ENCODE results near the gene TIGD3. TPM values are rescaled to one million over a fixed set of nuclear protein-coding genes. Genes with fewer than 3 reads are reported as not detected.

The TIGD3 gene
- total and polyA plus RNA-seq, 9 of the 15 experiments (the other 6 are each of a cell fraction or from before 2014, with no cell fraction given), result 0.06 to 1.3 (median 0.56) TPM

DNA sequence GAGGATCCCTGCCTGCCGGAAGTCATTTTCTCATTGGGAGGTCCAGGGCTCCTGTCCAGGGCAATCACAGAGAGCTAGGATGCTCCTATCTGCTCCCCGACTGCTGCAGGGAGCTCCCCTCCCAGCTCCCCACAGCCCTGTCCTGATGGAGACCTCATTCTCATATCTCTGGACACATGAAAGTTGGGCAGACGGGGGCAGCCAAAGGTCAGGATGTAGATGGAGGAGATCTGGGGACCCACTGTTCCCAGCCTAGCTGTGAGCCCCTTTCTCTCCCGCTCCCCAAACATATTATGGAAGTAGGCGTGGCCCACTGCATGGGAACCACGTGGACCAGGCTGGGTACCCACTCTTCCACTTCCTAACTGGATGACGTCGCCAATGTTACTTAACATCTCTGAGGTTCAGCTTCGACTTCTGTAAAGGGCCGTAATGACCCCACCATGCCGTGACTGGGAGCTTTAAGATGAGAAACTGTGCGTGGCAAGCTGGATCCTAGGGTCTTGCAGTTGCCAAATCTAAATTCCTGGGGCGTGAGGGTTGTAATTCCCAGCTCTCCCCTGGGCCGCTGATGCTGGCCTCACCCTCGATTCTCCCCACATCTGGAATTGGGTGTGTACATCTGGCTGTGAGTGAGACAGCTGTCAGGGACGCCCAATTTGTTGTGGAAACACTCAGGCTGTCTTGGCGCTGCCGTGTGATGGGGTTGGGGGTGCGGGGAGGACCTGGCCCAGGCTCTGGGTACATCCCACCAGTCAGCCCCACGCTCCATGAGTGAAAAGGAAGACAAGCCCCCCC lies 38.1 kb upstream of the TIGD3 start (continued):
- TF ChIP-seq, protein P1, sequence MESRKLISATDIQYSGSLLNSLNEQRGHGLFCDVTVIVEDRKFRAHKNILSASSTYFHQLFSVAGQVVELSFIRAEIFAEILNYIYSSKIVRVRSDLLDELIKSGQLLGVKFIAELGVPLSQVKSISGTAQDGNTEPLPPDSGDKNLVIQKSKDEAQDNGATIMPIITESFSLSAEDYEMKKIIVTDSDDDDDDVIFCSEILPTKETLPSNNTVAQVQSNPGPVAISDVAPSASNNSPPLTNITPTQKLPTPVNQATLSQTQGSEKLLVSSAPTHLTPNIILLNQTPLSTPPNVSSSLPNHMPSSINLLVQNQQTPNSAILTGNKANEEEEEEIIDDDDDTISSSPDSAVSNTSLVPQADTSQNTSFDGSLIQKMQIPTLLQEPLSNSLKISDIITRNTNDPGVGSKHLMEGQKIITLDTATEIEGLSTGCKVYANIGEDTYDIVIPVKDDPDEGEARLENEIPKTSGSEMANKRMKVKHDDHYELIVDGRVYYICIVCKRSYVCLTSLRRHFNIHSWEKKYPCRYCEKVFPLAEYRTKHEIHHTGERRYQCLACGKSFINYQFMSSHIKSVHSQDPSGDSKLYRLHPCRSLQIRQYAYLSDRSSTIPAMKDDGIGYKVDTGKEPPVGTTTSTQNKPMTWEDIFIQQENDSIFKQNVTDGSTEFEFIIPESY (CRISPR knock-in tag; IDR thresholded peaks at IDR 0.05), result 0 out of 2 replicates have a peak, but pooled peaks have one; percentile 11
- no peak for TF ChIP-seq ZNF695 (CRISPR knock-in tag; IDR thresholded peaks at IDR 0.05)
- no peak for TF ChIP-seq MTA2 (IDR thresholded peaks at IDR 0.05; ENCODE audit: low read depth)
- TF ChIP-seq ZNF785 (CRISPR knock-in tag; IDR thresholded peaks at IDR 0.05), result no peak
- TF ChIP-seq, protein P2, sequence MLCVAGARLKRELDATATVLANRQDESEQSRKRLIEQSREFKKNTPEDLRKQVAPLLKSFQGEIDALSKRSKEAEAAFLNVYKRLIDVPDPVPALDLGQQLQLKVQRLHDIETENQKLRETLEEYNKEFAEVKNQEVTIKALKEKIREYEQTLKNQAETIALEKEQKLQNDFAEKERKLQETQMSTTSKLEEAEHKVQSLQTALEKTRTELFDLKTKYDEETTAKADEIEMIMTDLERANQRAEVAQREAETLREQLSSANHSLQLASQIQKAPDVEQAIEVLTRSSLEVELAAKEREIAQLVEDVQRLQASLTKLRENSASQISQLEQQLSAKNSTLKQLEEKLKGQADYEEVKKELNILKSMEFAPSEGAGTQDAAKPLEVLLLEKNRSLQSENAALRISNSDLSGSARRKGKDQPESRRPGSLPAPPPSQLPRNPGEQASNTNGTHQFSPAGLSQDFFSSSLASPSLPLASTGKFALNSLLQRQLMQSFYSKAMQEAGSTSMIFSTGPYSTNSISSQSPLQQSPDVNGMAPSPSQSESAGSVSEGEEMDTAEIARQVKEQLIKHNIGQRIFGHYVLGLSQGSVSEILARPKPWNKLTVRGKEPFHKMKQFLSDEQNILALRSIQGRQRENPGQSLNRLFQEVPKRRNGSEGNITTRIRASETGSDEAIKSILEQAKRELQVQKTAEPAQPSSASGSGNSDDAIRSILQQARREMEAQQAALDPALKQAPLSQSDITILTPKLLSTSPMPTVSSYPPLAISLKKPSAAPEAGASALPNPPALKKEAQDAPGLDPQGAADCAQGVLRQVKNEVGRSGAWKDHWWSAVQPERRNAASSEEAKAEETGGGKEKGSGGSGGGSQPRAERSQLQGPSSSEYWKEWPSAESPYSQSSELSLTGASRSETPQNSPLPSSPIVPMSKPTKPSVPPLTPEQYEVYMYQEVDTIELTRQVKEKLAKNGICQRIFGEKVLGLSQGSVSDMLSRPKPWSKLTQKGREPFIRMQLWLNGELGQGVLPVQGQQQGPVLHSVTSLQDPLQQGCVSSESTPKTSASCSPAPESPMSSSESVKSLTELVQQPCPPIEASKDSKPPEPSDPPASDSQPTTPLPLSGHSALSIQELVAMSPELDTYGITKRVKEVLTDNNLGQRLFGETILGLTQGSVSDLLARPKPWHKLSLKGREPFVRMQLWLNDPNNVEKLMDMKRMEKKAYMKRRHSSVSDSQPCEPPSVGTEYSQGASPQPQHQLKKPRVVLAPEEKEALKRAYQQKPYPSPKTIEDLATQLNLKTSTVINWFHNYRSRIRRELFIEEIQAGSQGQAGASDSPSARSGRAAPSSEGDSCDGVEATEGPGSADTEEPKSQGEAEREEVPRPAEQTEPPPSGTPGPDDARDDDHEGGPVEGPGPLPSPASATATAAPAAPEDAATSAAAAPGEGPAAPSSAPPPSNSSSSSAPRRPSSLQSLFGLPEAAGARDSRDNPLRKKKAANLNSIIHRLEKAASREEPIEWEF (CRISPR knock-in tag; IDR thresholded peaks at IDR 0.05), result no peak
- no peak for TF ChIP-seq PTTG1 (tag; IDR thresholded peaks at IDR 0.05; ENCODE audit: low read depth)
- peak; percentile 8; the same call in 1 of the 2 replicates for TF ChIP-seq ZBTB7A (IDR thresholded peaks at IDR 0.05; ENCODE audit: borderline replicate concordance, control insufficient read depth, low read depth, low read length)
- no peak for TF ChIP-seq HDGF (IDR thresholded peaks at IDR 0.05)
- no peak for TF ChIP-seq TAF7 (tag; IDR thresholded peaks at IDR 0.05)
- TF ChIP-seq GATAD2A (IDR thresholded peaks at IDR 0.05), result no peak
- TF ChIP-seq, protein P3, sequence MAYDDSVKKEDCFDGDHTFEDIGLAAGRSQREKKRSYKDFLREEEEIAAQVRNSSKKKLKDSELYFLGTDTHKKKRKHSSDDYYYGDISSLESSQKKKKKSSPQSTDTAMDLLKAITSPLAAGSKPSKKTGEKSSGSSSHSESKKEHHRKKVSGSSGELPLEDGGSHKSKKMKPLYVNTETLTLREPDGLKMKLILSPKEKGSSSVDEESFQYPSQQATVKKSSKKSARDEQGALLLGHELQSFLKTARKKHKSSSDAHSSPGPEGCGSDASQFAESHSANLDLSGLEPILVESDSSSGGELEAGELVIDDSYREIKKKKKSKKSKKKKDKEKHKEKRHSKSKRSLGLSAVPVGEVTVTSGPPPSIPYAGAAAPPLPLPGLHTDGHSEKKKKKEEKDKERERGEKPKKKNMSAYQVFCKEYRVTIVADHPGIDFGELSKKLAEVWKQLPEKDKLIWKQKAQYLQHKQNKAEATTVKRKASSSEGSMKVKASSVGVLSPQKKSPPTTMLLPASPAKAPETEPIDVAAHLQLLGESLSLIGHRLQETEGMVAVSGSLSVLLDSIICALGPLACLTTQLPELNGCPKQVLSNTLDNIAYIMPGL (CRISPR knock-in tag; IDR thresholded peaks at IDR 0.05), result no peak
- no peak for TF ChIP-seq ZNF445 (CRISPR knock-in tag; IDR thresholded peaks at IDR 0.05; ENCODE audit: low read depth)
- TF ChIP-seq EHMT2 (IDR thresholded peaks at IDR 0.05), result no peak
- TF ChIP-seq, protein P4, sequence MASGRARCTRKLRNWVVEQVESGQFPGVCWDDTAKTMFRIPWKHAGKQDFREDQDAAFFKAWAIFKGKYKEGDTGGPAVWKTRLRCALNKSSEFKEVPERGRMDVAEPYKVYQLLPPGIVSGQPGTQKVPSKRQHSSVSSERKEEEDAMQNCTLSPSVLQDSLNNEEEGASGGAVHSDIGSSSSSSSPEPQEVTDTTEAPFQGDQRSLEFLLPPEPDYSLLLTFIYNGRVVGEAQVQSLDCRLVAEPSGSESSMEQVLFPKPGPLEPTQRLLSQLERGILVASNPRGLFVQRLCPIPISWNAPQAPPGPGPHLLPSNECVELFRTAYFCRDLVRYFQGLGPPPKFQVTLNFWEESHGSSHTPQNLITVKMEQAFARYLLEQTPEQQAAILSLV (tag; IDR thresholded peaks at IDR 0.05), result no peak
- no peak for TF ChIP-seq HLTF (IDR thresholded peaks at IDR 0.05)
- TF ChIP-seq LCOR (CRISPR knock-in tag; IDR thresholded peaks at IDR 0.05), result no peak
- TF ChIP-seq, protein P5, sequence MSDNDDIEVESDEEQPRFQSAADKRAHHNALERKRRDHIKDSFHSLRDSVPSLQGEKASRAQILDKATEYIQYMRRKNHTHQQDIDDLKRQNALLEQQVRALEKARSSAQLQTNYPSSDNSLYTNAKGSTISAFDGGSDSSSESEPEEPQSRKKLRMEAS (CRISPR knock-in tag; IDR thresholded peaks at IDR 0.05), result no peak
- no peak for TF ChIP-seq DACH1 (IDR thresholded peaks at IDR 0.05; ENCODE audit: partially characterized antibody)
